HepG2 (cell line): ENCODE results near the gene IGFBP5. TPM values are rescaled to one million over a fixed set of nuclear protein-coding genes. Genes with fewer than 3 reads are reported as not detected.

Source experiments
- CREM ChIP-seq, 2 experiments: sonication (generic) in 1 of 2; formaldehyde crosslinking in 1 of 2; IDR thresholded peaks; 2 replicates each; pipeline versions ENCODE4 v1.4.0 to v1.6.1; 2016 to 2020; ENCODE audit warnings: antibody characterized with exemption in 1 of 2, mild to moderate bottlenecking in 1 of 2, missing genetic modification reagents in 1 of 2
- GATAD2A ChIP-seq: IDR thresholded peaks from 2 replicates; pipeline ENCODE4 v1.6.1; 2016
- HDAC1 ChIP-seq: sonication (generic); formaldehyde crosslinking; IDR thresholded peaks from 2 replicates; pipeline ENCODE4 v1.5.1; 2020; ENCODE audit warnings: mild to moderate bottlenecking, missing genetic modification reagents
- PPARG ChIP-seq: conservative IDR thresholded peaks from 2 replicates; pipeline ENCODE4 v1.6.1; 2016; ENCODE audit warnings: missing biosample characterization, missing genetic modification reagents
- RAD21 ChIP-seq: fragments of 450-650 bp; formaldehyde crosslinking; IDR thresholded peaks from 2 replicates; pipeline ENCODE4 v1.5.0; 2020; ENCODE audit warnings: mild to moderate bottlenecking
- RARA ChIP-seq: IDR thresholded peaks from 2 replicates; pipeline ENCODE4 v1.6.1; 2016; ENCODE audit warnings: missing genetic modification reagents, missing compliant biosample characterization
- RBM39 ChIP-seq: fragments of 200-400 bp; formaldehyde crosslinking; IDR thresholded peaks from one replicate; pipeline ENCODE4 v1.6.1; 2018; ENCODE audit warnings: antibody characterized with exemption, mild to moderate bottlenecking, low read depth, low read length; ENCODE audit not compliant: poor library complexity, severe bottlenecking
- RXRA ChIP-seq: sonication (generic); formaldehyde crosslinking; IDR thresholded peaks from 2 replicates; pipeline ENCODE4 v1.5.1; 2020; ENCODE audit warnings: missing genetic modification reagents
- SAFB2 ChIP-seq: sonication (generic); formaldehyde crosslinking; IDR thresholded peaks from 2 replicates; pipeline ENCODE4 v1.5.1; 2020; ENCODE audit warnings: missing genetic modification reagents, low read depth, mild to moderate bottlenecking, borderline replicate concordance
- SOX5 ChIP-seq: IDR thresholded peaks from 2 replicates; pipeline ENCODE4 v1.6.1; 2016; ENCODE audit warnings: borderline replicate concordance
- SRY ChIP-seq: sonication (generic); formaldehyde crosslinking; IDR thresholded peaks from 2 replicates; pipeline ENCODE4 v1.8.0; 2022; ENCODE audit warnings: mild to moderate bottlenecking, missing genetic modification reagents
- ZBTB43 ChIP-seq: sonication (generic); formaldehyde crosslinking; conservative IDR thresholded peaks from 2 replicates; pipeline ENCODE4 v1.4.0; 2020; ENCODE audit warnings: missing genetic modification reagents
- ZMYM3 ChIP-seq: sonication (generic); formaldehyde crosslinking; IDR thresholded peaks from 2 replicates; pipeline ENCODE4 v1.5.1; 2020; ENCODE audit warnings: mild to moderate bottlenecking, missing genetic modification reagents
- ZMYM4 ChIP-seq: sonication (generic); formaldehyde crosslinking; IDR thresholded peaks from 2 replicates; pipeline ENCODE4 v1.8.1; 2023; ENCODE audit warnings: mild to moderate bottlenecking, missing genetic modification reagents
- ZSCAN5A ChIP-seq: sonication (generic); formaldehyde crosslinking; IDR thresholded peaks from 2 replicates; pipeline ENCODE4 v1.8.0; 2022; ENCODE audit warnings: mild to moderate bottlenecking, missing genetic modification reagents, borderline replicate concordance
- polyA plus RNA-seq, 8 experiments: library from polyadenylated mRNA; depleted of rRNA in 3 of 8; stranded (reverse) in 7 of 8; unstranded in 1 of 8; fragments of >200 nt; fragmentation: Illumina TruSeq in 4 of 8; extraction: Trizol in 4 of 8; gene quantifications; 2 replicates each; pipeline versions ENCODE4 v1.2.1 to v1.2.3, GENCODE V29; 2011 to 2016; ENCODE audit warnings: low read depth in 4 of 8, missing spikeins in 1 of 8, mixed read lengths in 1 of 8; ENCODE audit not compliant: insufficient read depth in 1 of 8
- total RNA-seq, 5 experiments: library from RNA; depleted of rRNA; stranded (reverse); fragments of >200 nt; fragmentation: Illumina TruSeq; extraction: Trizol; gene quantifications; 2 replicates each; pipeline ENCODE4 v1.2.3, GENCODE V29; 2016; ENCODE audit warnings: low read depth in 1 of 5
- TF ChIP-seq, protein P1 (sequence below): sonication (generic); formaldehyde crosslinking; IDR thresholded peaks from 2 replicates; pipeline ENCODE4 v1.8.0; 2022; ENCODE audit warnings: missing genetic modification reagents, mild to moderate bottlenecking, inconsistent platforms, borderline replicate concordance
- TF ChIP-seq, protein P2 (sequence below): sonication (generic); formaldehyde crosslinking; conservative IDR thresholded peaks from 2 replicates; pipeline ENCODE4 v1.8.0; 2022; ENCODE audit warnings: mild to moderate bottlenecking, moderate library complexity, missing genetic modification reagents

The IGFBP5 gene
- total and polyA plus RNA-seq, 2 of the 13 experiments (the other 11 are each of a cell fraction or from before 2014, with no cell fraction given), result 0.15 TPM; not detected in 1

DNA sequence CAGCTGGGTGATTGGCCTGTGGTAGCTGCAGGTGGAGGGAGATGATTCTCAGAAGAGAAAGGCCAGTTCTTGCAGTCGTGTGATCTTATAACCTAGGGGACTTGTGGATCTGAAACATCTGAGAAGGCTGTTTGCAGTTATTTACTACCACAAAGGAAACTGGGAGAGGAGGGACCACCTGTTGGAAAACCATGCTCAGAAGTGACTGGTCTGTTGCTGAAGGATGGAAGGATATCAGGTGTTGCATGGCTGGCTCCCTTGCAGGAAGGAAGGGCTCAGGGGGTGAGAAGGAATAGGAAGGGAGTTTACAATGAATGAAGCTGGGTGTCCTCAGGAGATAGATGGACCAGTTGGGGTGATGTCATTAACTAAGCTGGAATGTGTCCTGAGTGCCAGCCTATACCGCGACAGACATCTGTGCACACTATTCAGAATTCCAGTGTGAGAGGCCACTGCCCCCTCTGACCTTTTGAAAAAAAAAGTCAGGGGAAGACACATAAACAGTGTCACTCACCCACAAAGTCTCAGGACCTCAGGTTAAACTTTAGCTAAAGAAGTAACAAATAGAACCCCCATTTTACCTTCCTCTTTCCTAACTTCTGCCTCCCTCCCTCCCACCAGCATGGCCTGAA lies 44.6 kb downstream of the IGFBP5 start (continued):
- TF ChIP-seq ZBTB43 (CRISPR knock-in tag), result no peak
- no peak for TF ChIP-seq PPARG (CRISPR knock-in tag)
- no peak for TF ChIP-seq SRY (CRISPR knock-in tag)
- TF ChIP-seq, protein P1, sequence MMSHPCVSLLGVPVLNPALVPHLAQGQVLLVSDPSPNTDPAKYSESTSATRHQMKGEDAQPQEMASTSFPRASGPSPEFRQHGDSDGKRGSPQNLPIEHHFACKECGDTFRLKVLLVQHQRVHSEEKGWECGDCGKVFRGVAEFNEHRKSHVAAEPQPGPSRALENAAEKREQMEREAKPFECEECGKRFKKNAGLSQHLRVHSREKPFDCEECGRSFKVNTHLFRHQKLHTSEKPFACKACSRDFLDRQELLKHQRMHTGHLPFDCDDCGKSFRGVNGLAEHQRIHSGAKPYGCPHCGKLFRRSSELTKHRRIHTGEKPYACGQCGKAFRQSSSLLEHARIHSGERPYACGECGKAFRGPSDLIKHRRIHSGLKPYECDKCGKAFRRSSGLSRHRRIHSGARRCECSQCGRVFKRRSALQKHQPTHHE, result no peak
- peak; percentile 23; the same call in 1 of the 2 replicates for TF ChIP-seq RXRA (CRISPR knock-in tag)
- no peak for TF ChIP-seq CREM (IDR thresholded peaks at IDR 0.05)
- no peak for TF ChIP-seq CREM (CRISPR knock-in tag; IDR thresholded peaks at IDR 0.05)
- TF ChIP-seq RAD21 (CRISPR knock-in tag), result no peak
- peak; percentile 56; the same call in 1 of the 2 replicates for TF ChIP-seq SOX5
- no peak for TF ChIP-seq RBM39
- 0 out of 2 replicates have a peak, but pooled peaks have one; percentile 32 for TF ChIP-seq HDAC1 (CRISPR knock-in tag)
- TF ChIP-seq GATAD2A (CRISPR knock-in tag), result peak; percentile 57; the same call in 1 of the 2 replicates
- TF ChIP-seq, protein P2, sequence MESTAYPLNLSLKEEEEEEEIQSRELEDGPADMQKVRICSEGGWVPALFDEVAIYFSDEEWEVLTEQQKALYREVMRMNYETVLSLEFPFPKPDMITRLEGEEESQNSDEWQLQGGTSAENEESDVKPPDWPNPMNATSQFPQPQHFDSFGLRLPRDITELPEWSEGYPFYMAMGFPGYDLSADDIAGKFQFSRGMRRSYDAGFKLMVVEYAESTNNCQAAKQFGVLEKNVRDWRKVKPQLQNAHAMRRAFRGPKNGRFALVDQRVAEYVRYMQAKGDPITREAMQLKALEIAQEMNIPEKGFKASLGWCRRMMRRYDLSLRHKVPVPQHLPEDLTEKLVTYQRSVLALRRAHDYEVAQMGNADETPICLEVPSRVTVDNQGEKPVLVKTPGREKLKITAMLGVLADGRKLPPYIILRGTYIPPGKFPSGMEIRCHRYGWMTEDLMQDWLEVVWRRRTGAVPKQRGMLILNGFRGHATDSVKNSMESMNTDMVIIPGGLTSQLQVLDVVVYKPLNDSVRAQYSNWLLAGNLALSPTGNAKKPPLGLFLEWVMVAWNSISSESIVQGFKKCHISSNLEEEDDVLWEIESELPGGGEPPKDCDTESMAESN, result no peak
- no peak for TF ChIP-seq SAFB2 (CRISPR knock-in tag)
- TF ChIP-seq RARA (CRISPR knock-in tag), result peak; percentile 71
- no peak for TF ChIP-seq ZSCAN5A (CRISPR knock-in tag)
- 0 out of 2 replicates have a peak, but pooled peaks have one; percentile 23 for TF ChIP-seq ZMYM4 (CRISPR knock-in tag)
- no peak for TF ChIP-seq ZMYM3 (CRISPR knock-in tag)
